OCI-LY1 (cell line): ENCODE data around the gene CDH19.

ENCODE experiments used
- H2AFZ ChIP-seq: fragments of 200-600 bp; sonication (generic), shearing (Covaris generic); 2 replicates; pipeline ENCODE4 v1.6.0; 2014; ENCODE audit warnings: antibody characterized with exemption, mild to moderate bottlenecking, low read length
- H3F3A ChIP-seq: fragments of 200-600 bp; sonication (generic), shearing (Covaris generic); 2 replicates; pipeline ENCODE4 v1.6.0; 2014; ENCODE audit warnings: mild to moderate bottlenecking, antibody characterized with exemption, low read length, moderate library complexity; ENCODE audit not compliant: insufficient read depth
- H3K27ac ChIP-seq: fragments of 200-600 bp; sonication (generic); 2 replicates; pipeline ENCODE4 v1.5.1; 2014; ENCODE audit warnings: low read length, mixed run types, mild to moderate bottlenecking, low read depth; ENCODE audit not compliant: poor library complexity, severe bottlenecking
- H3K27me3 ChIP-seq: fragments of 200-600 bp; sonication (generic); 2 replicates; pipeline ENCODE4 v1.6.0; 2014; ENCODE audit warnings: antibody characterized with exemption, mild to moderate bottlenecking, low read length, moderate library complexity; ENCODE audit not compliant: insufficient read depth
- H3K36me3 ChIP-seq: fragments of 200-600 bp; sonication (generic); 2 replicates; pipeline ENCODE4 v1.6.1; 2014; ENCODE audit warnings: mild to moderate bottlenecking, antibody characterized with exemption, low read length, moderate library complexity, mixed read lengths; ENCODE audit not compliant: insufficient read depth
- H3K4me1 ChIP-seq: fragments of 200-600 bp; sonication (generic); 2 replicates; pipeline ENCODE4 v1.5.1; 2014; ENCODE audit warnings: mild to moderate bottlenecking, low read length, moderate library complexity; ENCODE audit not compliant: insufficient read depth, severe bottlenecking
- H3K4me2 ChIP-seq: fragments of 200-600 bp; sonication (generic), shearing (Covaris generic); 2 replicates; pipeline ENCODE4 v1.6.1; 2014; ENCODE audit warnings: low read length
- H3K4me3 ChIP-seq: fragments of 200-600 bp; sonication (generic); 2 replicates; pipeline ENCODE4 v1.5.1; 2014; ENCODE audit warnings: low read length, low read depth, mild to moderate bottlenecking, mixed read lengths; ENCODE audit not compliant: poor library complexity, severe bottlenecking
- H3K79me2 ChIP-seq: fragments of 200-600 bp; shearing (Covaris generic); 2 replicates; pipeline ENCODE4 v1.6.1; 2016; ENCODE audit warnings: mixed run types, low read length, mixed read lengths; ENCODE audit not compliant: insufficient read depth
- H3K9ac ChIP-seq: fragments of 200-600 bp; sonication (generic), shearing (Covaris generic); 2 replicates; pipeline ENCODE4 v1.6.1; 2014; ENCODE audit warnings: mild to moderate bottlenecking, low read length, mixed read lengths
- H3K9me2 ChIP-seq: fragments of 200-600 bp; sonication (generic), shearing (Covaris generic); 2 replicates; pipeline ENCODE4 v1.6.1; 2014; ENCODE audit warnings: low read depth, mild to moderate bottlenecking, low read length, mixed read lengths
- H3K9me3 ChIP-seq: fragments of 200-600 bp; shearing (Covaris generic); 2 replicates; pipeline ENCODE4 v1.6.1; 2014; ENCODE audit warnings: low read length, mixed read lengths
- H4K20me1 ChIP-seq: fragments of 200-600 bp; sonication (generic), shearing (Covaris generic); 2 replicates; pipeline ENCODE4 v1.6.0; 2016; ENCODE audit warnings: mild to moderate bottlenecking, low read length; ENCODE audit not compliant: insufficient read depth
- EZH2 ChIP-seq: fragments of 200-600 bp; sonication (generic), shearing (Covaris generic); IDR thresholded peaks from 2 replicates; pipeline ENCODE4 v1.8.0; 2017; ENCODE audit warnings: borderline replicate concordance, mixed run types, mild to moderate bottlenecking, antibody characterized with exemption, low read length, moderate library complexity, mixed read lengths
- TF ChIP-seq, protein P1 (sequence below): fragments of 200-600 bp; sonication (generic), shearing (Covaris generic); IDR thresholded peaks from 2 replicates; pipeline ENCODE4 v1.5.1; 2017; ENCODE audit warnings: mild to moderate bottlenecking, antibody characterized with exemption, low read length, moderate library complexity, mixed read lengths

CDH19 gene

DNA sequence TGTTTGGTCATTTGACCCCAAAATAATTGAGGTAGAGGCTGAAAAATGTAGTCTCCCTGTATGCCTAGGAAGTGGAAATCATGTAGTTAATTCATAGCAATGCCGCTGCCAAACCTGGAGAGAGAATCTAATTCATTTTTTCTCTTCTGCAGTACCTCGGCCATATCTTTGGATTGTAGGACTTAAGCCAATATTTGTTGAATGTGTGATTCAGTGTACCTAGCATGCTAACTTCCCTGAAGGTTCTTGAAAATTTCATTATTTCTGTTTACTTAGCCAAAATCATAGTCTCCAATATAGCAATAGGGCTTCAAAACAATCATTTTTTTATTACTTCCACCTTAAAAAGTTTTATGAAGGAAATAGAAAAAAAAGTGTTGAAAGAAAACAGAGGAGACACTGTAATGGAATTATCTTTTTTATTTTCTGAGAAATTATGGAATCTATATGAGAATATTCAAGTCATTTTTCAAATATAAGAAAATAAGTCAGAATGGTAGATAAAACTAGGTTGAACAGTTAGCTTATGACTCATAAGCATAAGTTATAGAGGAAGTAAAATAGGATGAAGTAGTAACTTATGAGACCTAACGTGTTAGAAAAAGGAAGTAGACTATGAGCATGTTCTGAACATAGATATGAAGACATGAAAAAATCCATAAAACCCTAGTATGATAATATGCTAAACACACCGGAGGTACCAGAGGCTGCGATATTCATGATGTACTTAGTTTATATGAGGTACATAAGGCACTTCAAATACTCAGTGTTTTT, 35.2 kb upstream of the CDH19 start:
- Histone ChIP-seq H3K4me2 (no peak overlapping the region), H3K9me3 (no peaks in the 10 kb centered on the region), H3K27me3 (no peaks in the 10 kb centered on the region), H3K4me3 (no peak overlapping the region), H3K4me1 (no peaks in the 10 kb centered on the region), H3K9ac (no peak overlapping the region), H2AFZ (no peak overlapping the region), H3K36me3 (no peaks in the 10 kb centered on the region), H3F3A (no peaks in the 10 kb centered on the region), H4K20me1 (no peaks in the 10 kb centered on the region), H3K9me2 (no peaks in the 10 kb centered on the region), H3K79me2 (no peaks in the 10 kb centered on the region), H3K27ac (no peak overlapping the region)
- TF ChIP-seq, protein P1, sequence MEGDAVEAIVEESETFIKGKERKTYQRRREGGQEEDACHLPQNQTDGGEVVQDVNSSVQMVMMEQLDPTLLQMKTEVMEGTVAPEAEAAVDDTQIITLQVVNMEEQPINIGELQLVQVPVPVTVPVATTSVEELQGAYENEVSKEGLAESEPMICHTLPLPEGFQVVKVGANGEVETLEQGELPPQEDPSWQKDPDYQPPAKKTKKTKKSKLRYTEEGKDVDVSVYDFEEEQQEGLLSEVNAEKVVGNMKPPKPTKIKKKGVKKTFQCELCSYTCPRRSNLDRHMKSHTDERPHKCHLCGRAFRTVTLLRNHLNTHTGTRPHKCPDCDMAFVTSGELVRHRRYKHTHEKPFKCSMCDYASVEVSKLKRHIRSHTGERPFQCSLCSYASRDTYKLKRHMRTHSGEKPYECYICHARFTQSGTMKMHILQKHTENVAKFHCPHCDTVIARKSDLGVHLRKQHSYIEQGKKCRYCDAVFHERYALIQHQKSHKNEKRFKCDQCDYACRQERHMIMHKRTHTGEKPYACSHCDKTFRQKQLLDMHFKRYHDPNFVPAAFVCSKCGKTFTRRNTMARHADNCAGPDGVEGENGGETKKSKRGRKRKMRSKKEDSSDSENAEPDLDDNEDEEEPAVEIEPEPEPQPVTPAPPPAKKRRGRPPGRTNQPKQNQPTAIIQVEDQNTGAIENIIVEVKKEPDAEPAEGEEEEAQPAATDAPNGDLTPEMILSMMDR = no peak
- no peak for TF ChIP-seq EZH2

DNA sequence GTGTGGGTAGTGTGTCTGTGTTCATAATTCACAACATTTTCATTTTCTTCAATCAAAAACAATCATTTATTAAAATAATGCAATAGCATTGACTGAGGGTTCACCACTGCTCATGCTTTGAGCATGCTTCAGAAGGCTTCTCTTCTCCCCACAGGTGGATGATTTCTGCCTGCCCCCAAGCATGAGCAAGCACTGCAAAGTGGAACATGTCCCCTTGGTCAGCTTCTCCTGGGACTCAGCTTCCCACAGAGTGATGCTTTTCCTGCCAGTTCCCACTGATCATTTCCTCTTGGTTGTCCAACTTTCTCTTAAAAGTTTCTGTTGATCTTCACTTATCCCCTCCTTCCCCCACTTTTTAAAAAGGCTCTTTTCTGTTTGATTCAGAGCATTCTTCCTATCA, 31.5 kb upstream of the CDH19 start:
- no peak for TF ChIP-seq EZH2
- TF ChIP-seq, protein P1 = no peak

DNA sequence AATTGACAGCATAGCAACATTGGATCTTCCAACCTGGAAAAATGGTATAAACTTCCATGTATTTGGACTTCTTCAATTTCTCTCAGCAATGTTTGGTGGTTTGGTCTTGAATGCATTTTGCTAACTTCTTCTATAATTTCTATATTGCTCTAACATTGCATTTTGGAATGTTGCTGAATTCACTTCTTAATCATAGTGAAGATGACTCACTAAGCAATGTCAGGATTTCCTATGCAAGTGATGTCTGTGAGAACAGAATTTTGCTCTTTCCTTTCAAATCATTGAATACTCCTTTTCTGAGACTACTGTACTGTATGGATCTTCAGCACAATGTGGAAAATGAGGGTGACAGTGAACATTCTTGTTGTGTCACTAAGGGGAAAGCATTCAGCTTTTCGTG, 28.9 kb upstream of the CDH19 start:
- H3K79me2 ChIP-seq = no peaks in the 10 kb centered on the region
- no peak overlapping the region for H3K9ac ChIP-seq
- H3K4me1 ChIP-seq = no peaks in the 10 kb centered on the region

More for the DNA sequence above, 31.5 kb upstream of the CDH19 start:
- H3K27me3 ChIP-seq = no peaks in the 10 kb centered on the region
- H3K9me2 ChIP-seq = no peaks in the 10 kb centered on the region
- H3K27ac ChIP-seq = no peak overlapping the region
- no peaks in the 10 kb centered on the region for H3F3A ChIP-seq
- no peaks in the 10 kb centered on the region for H3K36me3 ChIP-seq
- no peak overlapping the region for H3K4me2 ChIP-seq
- H3K9ac ChIP-seq = no peak overlapping the region
- no peak overlapping the region for H2AFZ ChIP-seq
- H3K79me2 ChIP-seq = no peaks in the 10 kb centered on the region
- H3K9me3 ChIP-seq = no peaks in the 10 kb centered on the region
- H3K4me3 ChIP-seq = no peak overlapping the region
- no peaks in the 10 kb centered on the region for H4K20me1 ChIP-seq
- no peaks in the 10 kb centered on the region for H3K4me1 ChIP-seq

More for the DNA sequence above, 28.9 kb upstream of the CDH19 start:
- H3K36me3 ChIP-seq = no peaks in the 10 kb centered on the region
- H3K9me3 ChIP-seq = no peaks in the 10 kb centered on the region
- no peaks in the 10 kb centered on the region for H3K27me3 ChIP-seq
- no peaks in the 10 kb centered on the region for H4K20me1 ChIP-seq
- no peak overlapping the region for H3K27ac ChIP-seq
- no peaks in the 10 kb centered on the region for H3K9me2 ChIP-seq
- H3F3A ChIP-seq = no peaks in the 10 kb centered on the region
- H3K4me3 ChIP-seq = no peak overlapping the region
- no peak overlapping the region for H2AFZ ChIP-seq
- no peak for TF ChIP-seq EZH2
- TF ChIP-seq, protein P1 = no peak
- H3K4me2 ChIP-seq = no peak overlapping the region
